Measurements from ENCODE around the gene FLNA.

FLNA gene

DNA sequence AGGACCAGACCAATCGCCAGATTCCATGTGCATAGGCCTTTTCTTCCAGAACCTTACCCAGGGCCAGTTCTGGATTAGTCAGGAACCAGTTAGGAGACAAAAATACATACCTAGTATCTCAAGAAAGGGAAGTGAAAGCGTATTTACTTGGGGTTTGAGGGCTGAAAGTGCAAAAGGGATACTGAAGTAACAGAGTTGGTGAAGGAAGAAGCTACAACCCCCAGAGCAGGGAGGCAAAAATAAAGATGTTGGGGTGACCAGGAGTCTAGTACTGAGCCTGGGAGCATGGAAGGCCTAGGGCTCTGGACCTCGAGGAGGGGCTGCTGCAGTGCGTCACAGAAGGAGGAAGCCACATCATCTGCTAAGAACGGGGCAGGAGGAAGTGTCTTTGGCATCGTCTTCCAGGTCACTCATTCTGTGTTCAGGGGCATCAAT lies 40.6 kb downstream of the FLNA start:
- no peak for DNase-seq

DNA sequence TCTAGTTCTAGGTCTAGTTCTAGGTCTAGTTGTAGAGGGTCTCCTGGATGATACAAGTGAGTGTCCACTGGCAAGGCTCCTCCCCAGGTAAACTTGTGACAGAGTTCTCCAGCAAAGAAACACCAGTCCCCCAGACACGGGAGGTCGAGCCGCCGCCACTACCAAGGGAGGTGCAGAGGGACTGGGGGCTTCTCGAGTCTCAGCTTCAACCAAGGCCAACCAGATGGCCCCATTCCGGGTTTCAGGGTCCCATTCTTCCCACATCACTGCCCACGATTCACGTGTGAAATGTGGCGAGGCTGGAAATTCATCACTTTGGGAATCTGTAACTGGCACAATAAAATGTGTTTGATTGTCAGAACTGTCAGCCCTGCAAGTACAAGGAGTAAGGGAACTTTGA lies 41.3 kb downstream of the FLNA start:
- DNase-seq = no peak

DNA sequence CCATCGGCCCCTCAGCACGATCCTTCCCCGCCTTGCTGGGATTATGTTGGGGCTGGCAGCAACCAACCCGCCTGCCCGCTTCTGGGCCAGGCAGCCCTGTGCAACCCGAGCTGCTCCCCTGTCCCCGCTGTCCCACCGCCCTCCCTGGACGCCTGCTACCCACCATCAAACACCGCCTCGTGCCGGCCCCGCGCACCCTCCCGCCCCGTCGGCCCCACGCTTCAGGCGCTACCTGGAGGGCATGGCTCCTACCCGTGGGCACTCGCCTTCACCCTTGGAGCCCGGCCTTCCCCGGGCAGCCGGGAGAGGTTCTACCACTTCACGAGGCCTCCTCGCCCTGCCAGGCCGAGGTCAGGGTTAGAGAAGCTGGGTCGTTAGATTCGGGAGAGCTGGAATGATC lies 41.9 kb downstream of the FLNA start:
- no peak for DNase-seq

- DNase-seq = no peak
Measured at GRCh38 chrX:154329294-154329693, 45.1 kb downstream of the FLNA start.

DNA sequence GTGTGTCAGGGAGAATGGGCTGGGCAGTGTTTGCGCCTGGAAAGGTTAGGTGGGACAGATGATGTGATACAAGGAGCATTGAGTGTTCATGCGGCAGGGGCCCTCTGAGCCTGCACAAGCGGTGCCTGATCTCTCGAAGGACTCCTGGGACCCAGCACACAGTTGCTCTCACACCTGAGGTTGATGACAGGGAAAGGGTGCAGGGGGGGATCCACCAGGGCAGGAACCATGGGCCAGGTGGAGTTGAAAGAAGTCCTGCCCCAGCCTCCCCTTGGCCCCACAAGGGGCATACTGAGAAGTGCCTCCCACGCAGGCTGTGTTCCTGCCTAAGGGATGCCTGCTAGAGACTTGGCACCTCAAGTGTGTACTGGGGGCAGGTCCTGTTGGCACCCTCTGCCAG lies 45.8 kb downstream of the FLNA start:
- no peak for DNase-seq

DNA sequence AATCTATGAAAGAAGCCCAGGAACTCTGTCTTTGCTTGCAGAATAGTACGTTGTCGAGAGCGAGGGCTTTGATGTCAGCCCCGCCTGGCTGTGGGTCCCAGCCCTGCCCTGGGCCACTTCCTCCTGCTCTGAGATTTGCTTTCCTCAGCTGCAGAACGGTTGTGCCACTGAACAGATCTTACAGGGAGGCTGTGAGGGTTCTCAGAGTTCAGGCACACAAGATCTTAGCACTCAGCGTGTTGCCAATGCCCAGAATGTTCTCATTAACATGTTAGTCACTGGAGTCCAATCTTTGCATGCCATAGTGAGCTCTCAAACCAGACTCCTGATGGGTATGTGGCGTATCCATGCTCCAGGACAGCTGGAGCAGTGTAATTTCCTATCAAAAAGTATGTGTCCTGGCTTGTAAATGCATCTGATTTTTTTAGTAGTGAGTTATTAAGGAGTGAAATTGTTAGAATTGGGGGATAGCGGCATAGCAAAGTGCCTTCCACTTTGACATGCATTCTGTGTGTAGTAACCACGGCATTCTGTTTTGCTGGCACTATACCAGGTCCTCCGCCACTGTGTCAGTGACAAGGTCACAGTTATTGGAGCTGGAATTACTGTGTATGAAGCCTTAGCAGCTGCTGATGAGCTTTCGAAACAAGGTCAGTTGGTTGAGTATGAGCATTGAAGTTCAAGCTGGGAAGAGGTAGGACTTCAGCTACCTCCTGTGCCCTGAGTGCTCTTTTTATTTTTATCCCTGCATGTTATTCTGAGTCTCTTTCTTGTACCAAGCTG lies 47.2 kb downstream of the FLNA start:
- DNase-seq = no peak

- no peak for DNase-seq
Measured at GRCh38 chrX:154325541-154325940, 48.9 kb downstream of the FLNA start.

- DNase-seq = no peak
Measured at GRCh38 chrX:154323537-154323936, 50.9 kb downstream of the FLNA start.

DNA sequence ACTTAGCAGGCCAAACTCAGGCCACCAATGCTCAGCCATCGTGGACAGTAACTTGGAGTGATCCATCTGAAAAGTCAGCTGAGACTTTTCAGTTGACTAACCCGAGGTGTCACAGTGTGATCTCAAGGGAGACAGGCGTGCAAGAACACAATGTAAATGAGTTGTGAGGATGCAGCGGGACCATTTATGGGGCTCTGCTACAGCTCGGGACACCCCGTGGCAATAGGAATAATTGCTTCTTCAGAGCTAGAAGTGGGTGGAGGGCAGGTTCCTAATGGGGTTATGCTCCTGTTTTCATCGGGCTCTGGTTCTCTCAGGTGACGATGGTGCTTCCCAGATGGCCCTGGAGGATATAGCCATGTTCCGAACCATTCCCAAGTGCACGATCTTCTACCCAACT lies 51.5 kb downstream of the FLNA start:
- DNase-seq = no peak

DNA sequence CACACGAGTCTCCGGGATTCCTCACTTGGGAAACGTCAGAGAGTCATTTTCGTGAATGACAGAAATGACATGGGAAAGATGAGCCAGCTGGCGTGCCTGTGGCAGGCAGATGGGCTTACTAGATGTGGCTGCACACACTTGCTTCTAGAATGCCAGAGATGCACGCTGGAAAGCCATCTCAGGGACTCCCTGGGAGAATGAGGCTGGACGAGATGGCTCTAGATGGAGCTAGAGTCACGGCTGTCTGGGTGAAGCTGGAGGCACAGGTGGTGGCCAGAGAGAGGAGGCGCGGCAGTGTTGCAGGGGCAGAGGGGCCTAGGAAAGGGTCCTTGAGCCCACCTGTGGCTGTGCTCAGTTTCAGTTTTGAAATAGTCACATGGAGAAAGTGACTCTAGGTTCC lies 52.8 kb downstream of the FLNA start:
- DNase-seq = peak; percentile 50 to 83

DNA sequence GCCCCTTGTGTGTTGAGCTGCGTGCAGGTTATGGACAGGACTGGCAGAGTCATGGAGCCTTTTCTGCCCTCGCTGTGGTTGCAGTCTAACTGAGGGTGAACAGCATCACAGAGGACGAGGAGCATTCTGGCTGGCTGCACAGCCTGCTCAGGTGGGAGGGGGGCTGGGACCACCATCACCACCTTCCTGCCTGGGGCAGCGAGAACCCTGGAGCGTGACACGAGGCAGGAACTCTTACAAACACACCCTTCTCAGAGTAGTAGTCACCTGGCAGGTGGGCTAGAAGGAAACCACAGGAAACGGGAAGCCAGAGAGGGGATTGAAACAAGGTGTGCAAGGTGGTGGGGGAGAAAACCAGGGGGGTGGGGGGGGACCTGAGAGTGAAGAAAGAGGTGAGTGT lies 53.3 kb downstream of the FLNA start:
- DNase-seq = no peak

- DNase-seq = no peak
Measured at GRCh38 chrX:154320406-154320805, 54.0 kb downstream of the FLNA start.

GRCh38 chrX:154317391-154317995 lies 56.9 kb downstream of the FLNA start:
- peak in 1 of 2 experiments; percentile 40 for DNase-seq

- DNase-seq = no peak
Measured at GRCh38 chrX:154315416-154315815, 59.0 kb downstream of the FLNA start.

DNA sequence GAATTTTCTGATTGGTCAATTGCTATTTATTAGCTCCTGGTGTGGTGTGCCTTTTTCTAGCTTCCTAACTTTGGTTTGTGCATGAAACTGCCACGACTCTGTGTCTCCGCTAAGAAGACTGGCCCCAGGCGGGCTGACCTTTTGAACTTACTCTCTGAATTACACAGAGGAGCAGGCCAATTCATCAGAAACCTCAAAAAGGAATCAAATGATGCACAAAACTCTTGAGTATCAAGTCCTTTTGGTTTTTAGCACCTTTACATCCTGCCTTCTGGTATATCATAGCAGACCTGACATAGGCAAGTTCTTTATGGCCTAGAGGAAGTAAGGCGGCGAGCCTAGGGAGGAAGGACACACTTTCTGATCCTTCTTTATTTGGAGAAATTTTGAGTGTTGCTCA lies 61.3 kb downstream of the FLNA start:
- DNase-seq = no peak

DNA sequence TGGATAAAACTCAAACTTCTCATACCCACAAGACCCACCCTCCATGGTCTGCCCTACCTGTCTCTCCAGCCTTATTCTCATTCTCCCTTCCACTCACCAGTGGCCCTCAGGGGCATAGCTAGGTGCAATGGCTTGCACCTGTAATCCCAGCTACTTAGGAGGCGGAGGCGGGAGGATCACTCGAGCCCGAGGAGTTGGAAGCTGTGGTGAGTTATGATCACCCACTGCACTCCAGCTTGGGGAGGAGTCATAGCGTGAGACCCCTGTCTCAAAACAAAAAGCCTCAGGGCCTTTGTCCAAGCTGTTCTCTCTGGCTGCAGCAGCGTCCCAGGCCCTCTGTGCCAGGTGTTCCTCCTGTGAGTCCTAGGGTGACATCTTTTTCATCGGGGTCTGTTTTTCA lies 62.3 kb downstream of the FLNA start:
- no peak for DNase-seq

DNA sequence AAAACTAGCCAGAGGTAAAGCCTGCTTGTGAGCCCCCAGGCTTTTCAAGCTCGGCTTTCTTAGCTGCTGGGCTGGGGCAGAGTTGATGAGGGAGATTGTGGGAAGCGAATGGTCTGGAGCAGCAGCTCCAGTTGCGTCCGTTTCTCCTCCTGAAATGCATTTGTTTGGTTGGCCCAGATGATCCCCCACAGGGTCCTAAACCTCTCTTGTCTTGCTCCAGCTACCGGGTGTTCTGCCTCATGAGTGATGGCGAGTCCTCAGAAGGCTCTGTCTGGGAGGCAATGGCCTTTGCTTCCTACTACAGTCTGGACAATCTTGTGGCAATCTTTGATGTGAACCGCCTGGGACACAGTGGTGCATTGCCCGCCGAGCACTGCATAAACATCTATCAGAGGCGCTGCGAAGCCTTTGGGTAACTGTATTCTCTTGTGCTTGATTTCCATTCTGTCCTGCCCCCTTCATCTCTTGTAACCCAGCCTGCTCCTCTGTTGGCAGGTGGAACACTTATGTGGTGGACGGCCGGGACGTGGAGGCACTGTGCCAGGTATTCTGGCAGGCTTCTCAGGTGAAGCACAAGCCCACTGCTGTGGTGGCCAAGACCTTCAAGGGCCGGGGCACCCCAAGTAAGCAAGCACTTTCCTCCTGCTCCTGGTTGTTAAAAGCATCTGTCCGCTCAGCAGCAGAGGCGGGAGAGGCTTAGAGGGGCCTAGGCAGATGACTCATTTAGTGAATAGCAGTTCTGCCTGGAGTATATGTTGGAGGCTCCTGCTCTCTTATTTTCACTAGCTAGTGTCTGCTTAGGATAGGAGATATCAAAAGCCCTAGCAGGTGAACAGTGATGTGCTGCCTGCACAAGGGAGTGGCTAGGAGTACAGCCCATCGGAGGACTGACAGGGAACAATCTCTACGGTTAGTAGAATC lies 63.6 kb downstream of the FLNA start:
- no peak for DNase-seq

DNA sequence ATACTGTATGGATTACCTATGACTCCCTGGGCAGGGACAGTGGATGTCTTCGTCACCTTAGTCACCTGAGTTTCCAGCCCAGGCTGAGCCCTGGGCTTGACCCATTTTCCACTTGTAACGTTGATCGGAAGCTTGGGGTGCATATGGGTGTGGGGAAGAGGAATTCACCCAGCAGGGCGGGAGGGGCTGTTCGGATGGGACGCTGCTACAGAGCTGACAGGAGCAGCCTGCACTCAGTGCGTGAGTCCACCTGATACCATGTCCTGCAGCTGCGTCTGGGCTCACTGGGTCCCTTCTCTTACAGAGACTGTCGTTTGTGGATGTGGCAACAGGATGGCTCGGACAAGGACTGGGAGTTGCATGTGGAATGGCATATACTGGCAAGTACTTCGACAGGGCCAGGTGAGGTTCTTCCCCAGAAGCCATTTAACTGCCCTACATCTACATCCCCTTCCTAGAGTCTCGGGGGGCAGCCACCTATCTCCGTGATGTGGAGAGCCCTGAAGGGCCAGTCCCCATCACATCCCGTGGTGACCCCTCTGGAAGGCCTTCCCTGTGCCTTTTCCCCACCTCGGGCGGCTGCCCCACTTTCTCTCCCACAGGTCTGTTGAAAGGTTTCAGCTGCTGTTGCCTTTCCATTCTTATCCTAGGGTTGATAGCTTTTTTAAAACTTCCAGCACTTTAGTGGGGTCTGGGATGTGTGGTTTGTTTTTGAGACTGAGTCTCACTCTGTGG lies 65.2 kb downstream of the FLNA start:
- no peak for DNase-seq

DNA sequence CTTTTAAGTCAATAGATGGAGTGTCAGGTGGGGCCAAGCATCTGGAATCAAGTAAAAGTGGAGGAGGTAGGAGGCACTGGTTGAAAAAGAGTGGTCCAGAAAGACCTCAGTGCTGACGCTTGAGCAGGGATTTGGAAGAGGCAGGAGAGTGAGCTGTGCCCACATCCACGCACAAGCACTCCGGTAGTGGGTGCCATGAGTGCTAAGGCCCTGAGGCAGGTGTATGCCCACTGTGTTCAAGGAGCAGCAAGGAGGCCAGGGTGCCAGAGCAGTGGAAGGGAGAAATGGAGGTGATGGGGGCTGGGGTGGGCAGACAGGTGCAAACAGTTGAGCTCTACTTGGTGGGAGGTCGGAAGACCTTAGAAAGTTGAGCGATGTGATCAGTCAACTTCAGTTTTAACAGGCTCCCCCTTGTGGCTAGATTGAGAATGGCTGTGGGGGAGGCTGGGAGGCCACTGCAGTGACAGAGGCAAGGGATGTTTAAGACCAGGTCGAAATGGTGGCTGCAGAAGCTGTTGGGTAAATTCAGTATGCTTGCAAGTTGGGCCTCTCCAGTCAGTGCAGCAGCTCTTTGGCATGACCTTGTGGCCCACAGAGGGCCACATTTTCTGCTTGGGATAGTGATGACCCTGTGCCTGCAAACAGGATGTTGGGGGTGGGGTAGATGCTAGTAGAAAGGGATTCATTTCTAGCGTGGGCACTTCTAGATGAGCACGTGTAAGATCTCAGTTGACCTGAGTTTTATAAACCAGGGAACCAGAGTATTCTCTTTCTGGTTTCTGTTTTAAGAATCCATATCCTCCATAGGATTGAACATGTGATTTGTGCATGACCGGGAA lies 66.1 kb downstream of the FLNA start:
- peak; percentile 29 to 46 for DNase-seq

- DNase-seq = no peak
Measured at GRCh38 chrX:154307202-154307601, 67.2 kb downstream of the FLNA start.

DNA sequence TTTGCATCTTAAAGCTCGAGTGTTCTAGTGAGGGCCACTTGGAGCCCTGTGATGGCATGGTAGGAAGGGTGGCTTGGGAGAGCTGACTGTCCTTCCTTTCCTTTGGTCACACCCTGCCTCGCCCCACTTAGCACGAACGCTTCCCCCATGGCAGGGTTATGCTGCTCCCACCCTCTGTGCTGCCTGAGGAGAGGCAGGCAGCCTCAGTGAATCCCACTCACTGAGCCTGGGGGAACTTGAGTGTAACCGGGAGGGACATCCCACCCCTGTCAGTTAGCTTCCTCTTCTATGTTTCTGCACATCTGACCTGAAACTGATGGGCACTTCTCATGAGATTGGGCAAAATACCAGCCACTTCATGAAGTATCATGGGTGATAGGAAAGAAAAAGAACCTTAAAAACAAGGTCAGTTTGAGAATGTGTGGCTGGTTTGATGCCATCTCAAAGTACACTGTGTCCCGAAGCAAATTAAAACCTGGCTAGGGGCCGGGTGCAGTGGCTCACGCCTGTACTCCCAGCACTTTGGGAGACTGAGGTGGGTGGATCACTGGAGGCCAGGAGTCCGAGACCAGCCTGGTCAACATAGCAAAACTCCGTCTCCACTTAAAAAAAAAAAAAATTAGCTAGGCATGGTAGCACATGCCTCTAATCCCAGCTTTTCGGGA lies 68.8 kb downstream of the FLNA start:
- DNase-seq = no peak
